Activated T-cell treated with anti-CD3 and anti-CD28 coated beads, Interleukin-2, amount 50 U/mL, for 24 hours (primary cell): ENCODE measurements around the gene KLK14.

Experiments used
- DNase-seq: peaks from one replicate; pipeline ENCODE4 v3.0.0-alpha.2; 2020
- H3K27ac Mint-ChIP-seq: 2 replicates; pipeline ENCODE4 v1.8.0; 2020; ENCODE audit warnings: mild to moderate bottlenecking, mixed read lengths
- H3K27me3 Mint-ChIP-seq: 2 replicates; pipeline ENCODE4 v1.8.0; 2020; ENCODE audit warnings: mixed read lengths
- H3K36me3 Mint-ChIP-seq: 2 replicates; pipeline ENCODE4 v1.8.0; 2020; ENCODE audit warnings: low read depth, mixed read lengths
- H3K4me1 Mint-ChIP-seq: 2 replicates; pipeline ENCODE4 v1.8.0; 2020; ENCODE audit warnings: low read depth, mixed read lengths
- H3K4me3 Mint-ChIP-seq: 2 replicates; pipeline ENCODE4 v1.8.0; 2020; ENCODE audit warnings: mild to moderate bottlenecking, moderate library complexity, mixed read lengths
- H3K9me3 Mint-ChIP-seq: 2 replicates; pipeline ENCODE4 v1.8.0; 2020; ENCODE audit warnings: mixed read lengths

KLK14 gene

GRCh38 chr19:51060973-51061372, 21.7 kb downstream of the KLK14 start:
- Mint-ChIP-seq H3K4me1 (peaks cover 2% of the 10 kb centered on the region), H3K27me3 (peaks cover 46% of the 10 kb centered on the region), H3K4me3 (no peak overlapping the region), H3K27ac (no peak overlapping the region), H3K36me3 (no peaks in the 10 kb centered on the region), H3K9me3 (no peaks in the 10 kb centered on the region)
- DNase-seq, result no peak

GRCh38 chr19:51060336-51060735, 22.4 kb downstream of the KLK14 start:
- Mint-ChIP-seq H3K27me3 (peaks cover 47% of the 10 kb centered on the region), H3K36me3 (no peaks in the 10 kb centered on the region), H3K4me3 (no peak overlapping the region), H3K27ac (no peak overlapping the region), H3K4me1 (peaks cover 1% of the 10 kb centered on the region), H3K9me3 (no peaks in the 10 kb centered on the region)
- no peak for DNase-seq

GRCh38 chr19:51059715-51060114, 23.0 kb downstream of the KLK14 start:
- H3K4me1 Mint-ChIP-seq, result no peaks in the 10 kb centered on the region
- H3K27me3 Mint-ChIP-seq, result peaks cover 48% of the 10 kb centered on the region
- H3K36me3 Mint-ChIP-seq, result no peaks in the 10 kb centered on the region
- H3K27ac Mint-ChIP-seq, result no peak overlapping the region
- no peaks in the 10 kb centered on the region for H3K9me3 Mint-ChIP-seq
- H3K4me3 Mint-ChIP-seq, result no peak overlapping the region
- DNase-seq, result no peak

DNA sequence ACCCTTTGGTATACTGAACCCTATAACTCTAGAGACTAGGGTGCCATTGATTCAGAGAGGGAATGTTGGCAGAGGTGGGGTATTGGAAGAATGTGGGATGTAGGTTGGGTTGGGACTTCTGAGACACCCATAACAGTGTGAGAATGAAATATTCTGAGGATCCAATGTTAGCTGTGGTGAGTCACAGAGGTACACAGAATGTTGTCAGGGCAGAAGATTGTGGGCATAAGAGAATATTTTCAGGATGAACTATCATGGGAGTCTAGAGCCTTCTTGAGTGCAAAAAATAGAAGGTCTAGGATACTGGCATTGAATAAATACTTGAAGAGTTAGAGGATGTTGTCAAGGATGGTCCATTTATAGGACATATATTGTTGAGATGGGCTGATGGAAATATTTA, 26.8 kb downstream of the KLK14 start:
- no peak for DNase-seq
- Mint-ChIP-seq H3K36me3 (no peaks in the 10 kb centered on the region), H3K4me3 (no peak overlapping the region), H3K27ac (no peak overlapping the region), H3K4me1 (no peaks in the 10 kb centered on the region), H3K27me3 (peaks cover 43% of the 10 kb centered on the region), H3K9me3 (no peaks in the 10 kb centered on the region)

- Mint-ChIP-seq H3K4me1 (no peaks in the 10 kb centered on the region), H3K36me3 (no peaks in the 10 kb centered on the region), H3K9me3 (peaks cover 2% of the 10 kb centered on the region), H3K27me3 (peaks cover 24% of the 10 kb centered on the region), H3K27ac (no peak overlapping the region), H3K4me3 (no peak overlapping the region)
- no peak for DNase-seq
Observed at GRCh38 chr19:51047031-51047335, 35.7 kb downstream of the KLK14 start.

DNA sequence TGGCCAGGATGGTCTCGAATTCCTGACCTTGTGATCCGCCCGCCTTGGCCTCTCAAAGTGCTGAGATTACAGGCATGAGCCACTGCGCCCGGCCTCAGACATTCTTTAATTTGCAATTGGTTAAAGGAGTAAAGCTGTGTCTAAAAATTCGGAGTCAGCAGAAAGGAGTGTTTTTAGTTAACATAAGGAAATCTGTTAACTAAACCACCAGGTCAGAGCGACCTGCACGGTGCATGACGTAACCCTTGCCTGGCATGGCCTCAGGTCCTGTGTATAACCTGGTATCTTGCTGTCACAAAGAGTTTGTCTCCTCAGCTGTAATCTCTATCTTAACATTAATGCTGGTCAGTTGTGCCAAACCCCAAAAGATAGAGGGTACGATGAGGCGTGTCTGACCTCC, 38.4 kb downstream of the KLK14 start:
- peaks cover 15% of the 10 kb centered on the region for H3K27me3 Mint-ChIP-seq
- DNase-seq, result no peak
- no peaks in the 10 kb centered on the region for H3K9me3 Mint-ChIP-seq
- no peak overlapping the region for H3K4me3 Mint-ChIP-seq
- no peaks in the 10 kb centered on the region for H3K36me3 Mint-ChIP-seq
- no peaks in the 10 kb centered on the region for H3K4me1 Mint-ChIP-seq
- H3K27ac Mint-ChIP-seq, result no peak overlapping the region

- H3K4me3 Mint-ChIP-seq, result no peak overlapping the region
- no peaks in the 10 kb centered on the region for H3K9me3 Mint-ChIP-seq
- H3K27ac Mint-ChIP-seq, result no peak overlapping the region
- no peak for DNase-seq
- no peaks in the 10 kb centered on the region for H3K36me3 Mint-ChIP-seq
- peaks cover 11% of the 10 kb centered on the region for H3K27me3 Mint-ChIP-seq
- H3K4me1 Mint-ChIP-seq, result no peaks in the 10 kb centered on the region
Observed at GRCh38 chr19:51043497-51043896, 39.2 kb downstream of the KLK14 start.

DNA sequence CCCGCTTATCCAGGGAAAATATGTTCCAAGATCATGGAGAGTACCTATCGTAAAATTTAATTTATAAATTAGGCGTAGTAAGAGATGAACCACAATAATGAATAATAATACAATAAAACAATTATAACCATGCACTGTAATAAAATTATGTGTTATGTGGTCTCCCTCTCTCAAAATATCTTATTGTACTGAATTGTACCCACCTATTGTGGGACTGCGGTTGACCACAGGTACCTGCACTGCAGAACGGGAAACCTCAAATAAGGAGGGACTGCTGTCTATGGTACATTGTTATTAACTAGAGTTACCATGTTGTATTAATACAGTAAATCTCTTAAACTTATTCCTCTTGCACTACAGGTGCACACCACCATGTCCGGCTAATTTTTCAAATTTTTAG, 42.5 kb downstream of the KLK14 start:
- Mint-ChIP-seq H3K27me3 (peaks cover 3% of the 10 kb centered on the region), H3K27ac (no peak overlapping the region), H3K4me3 (no peak overlapping the region)

DNA sequence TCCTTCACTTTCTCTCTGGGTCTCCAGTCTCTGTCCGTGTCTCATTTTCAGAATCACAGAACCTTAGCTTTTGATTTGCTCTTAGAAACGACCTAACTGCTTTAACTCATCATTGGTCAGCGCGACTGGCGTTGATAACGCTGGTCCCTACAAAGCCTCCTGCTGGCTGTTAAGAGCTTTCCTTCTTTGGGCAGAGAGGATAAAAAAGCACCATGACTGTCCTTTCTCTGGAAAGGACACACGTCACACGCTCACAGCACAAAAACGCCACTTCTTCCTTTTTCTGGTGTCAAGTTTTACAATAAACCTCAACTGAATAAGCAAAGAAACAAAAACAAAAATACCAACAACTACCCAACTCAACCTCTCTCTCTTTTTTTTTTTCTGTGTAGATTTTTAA, 46.2 kb downstream of the KLK14 start:
- no peaks in the 10 kb centered on the region for H3K36me3 Mint-ChIP-seq
- H3K27ac Mint-ChIP-seq, result no peak overlapping the region

More for the DNA sequence above, 42.5 kb downstream of the KLK14 start:
- Mint-ChIP-seq H3K9me3 (no peaks in the 10 kb centered on the region), H3K4me1 (no peaks in the 10 kb centered on the region), H3K36me3 (no peaks in the 10 kb centered on the region)
- no peak for DNase-seq

GRCh38 chr19:51034704-51035103, 48.0 kb downstream of the KLK14 start, which contains the start of gene KLK12:
TSS of gene KLK12 (minus strand) at chr19:51035002. CDS start at chr19:51034621, 381 bp downstream.
- no peak for DNase-seq
- Mint-ChIP-seq H3K36me3 (no peaks in the 10 kb centered on the region), H3K4me3 (no peak within 1 kb of the TSS), H3K9me3 (no peaks in the 10 kb centered on the region), H3K27ac (no peak within 1 kb of the TSS), H3K4me1 (no peaks in the 10 kb centered on the region), H3K27me3 (peaks cover 34% of the 10 kb centered on the region)

More for the DNA sequence above, 46.2 kb downstream of the KLK14 start:
- no peak for DNase-seq
- Mint-ChIP-seq H3K9me3 (no peaks in the 10 kb centered on the region), H3K27me3 (peaks cover 19% of the 10 kb centered on the region), H3K4me1 (no peaks in the 10 kb centered on the region), H3K4me3 (no peak overlapping the region)

DNA sequence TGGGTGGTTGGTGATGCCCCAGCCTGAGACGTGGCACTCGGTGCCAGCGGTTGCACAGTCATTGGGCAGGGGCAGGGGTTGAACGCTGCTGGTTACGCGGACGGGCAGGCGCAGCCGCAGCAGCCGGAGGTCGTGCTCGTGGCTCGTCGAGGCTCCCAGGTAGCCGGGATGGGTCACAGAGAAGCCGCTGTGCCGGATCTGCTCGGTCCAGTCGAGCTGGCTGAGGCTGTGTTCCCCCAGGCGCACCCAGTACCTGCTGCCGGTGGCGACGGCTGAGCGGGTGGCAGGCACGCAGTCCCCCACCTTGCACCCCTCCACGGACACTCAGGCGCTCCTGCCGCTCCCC, 50.8 kb downstream of the KLK14 start:
- Mint-ChIP-seq H3K9me3 (no peaks in the 10 kb centered on the region), H3K27ac (no peak overlapping the region), H3K27me3 (peaks cover 48% of the 10 kb centered on the region), H3K4me3 (no peak overlapping the region), H3K4me1 (no peaks in the 10 kb centered on the region), H3K36me3 (no peaks in the 10 kb centered on the region)
- no peak for DNase-seq

DNA sequence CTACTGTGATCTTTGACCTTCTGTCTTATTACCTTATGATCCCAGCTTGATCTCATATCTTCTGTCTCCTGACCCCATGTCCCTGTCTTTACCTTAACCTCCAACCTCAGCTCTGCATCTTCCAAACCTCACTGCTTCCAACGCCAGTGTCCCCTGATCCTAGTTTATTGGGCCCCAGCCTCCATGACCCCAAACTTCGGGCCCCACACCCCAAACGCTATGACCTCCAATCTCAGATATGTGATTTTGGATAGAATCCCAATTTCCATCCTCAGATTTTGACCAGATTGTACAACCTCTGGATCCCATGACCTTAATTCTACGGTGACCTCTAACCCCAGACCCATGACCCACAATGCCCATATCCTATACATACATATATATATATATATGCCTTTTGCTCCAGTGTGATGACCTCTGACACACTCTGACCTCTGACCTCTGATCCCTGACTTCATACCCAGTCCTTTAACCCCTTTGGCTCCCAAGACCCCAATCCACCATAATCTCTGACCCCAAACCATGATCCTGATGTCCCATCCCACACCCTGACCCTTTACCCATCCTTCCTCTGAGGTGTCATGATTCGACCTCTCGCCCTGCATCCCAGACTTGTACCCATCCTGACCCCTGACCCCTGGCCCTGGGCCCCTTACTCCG, 51.3 kb downstream of the KLK14 start:
- Mint-ChIP-seq H3K4me3 (no peak overlapping the region), H3K27ac (no peak overlapping the region), H3K36me3 (no peaks in the 10 kb centered on the region), H3K9me3 (no peaks in the 10 kb centered on the region), H3K4me1 (no peaks in the 10 kb centered on the region), H3K27me3 (peaks cover 50% of the 10 kb centered on the region)
- no peak for DNase-seq

DNA sequence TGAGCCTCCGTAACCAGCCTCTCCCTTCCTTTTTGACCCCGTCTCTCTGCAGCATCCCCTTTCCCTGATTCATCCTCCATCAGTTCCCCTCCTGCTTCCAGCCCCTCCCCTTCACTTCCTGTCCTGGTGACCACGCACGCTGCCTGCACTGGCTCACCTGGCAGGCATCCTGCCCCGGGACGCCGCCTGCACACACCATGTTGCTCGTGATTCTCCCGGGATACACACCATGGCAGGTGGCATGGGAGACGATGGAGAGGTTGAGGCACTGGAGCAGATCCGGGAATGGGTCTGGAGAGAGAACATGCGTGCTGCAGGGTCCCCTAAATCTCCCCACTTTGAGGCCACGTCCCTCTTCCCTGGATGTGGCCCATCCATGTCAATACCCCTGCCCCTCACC, 52.1 kb downstream of the KLK14 start:
- Mint-ChIP-seq H3K9me3 (no peaks in the 10 kb centered on the region), H3K36me3 (no peaks in the 10 kb centered on the region), H3K4me3 (no peak overlapping the region), H3K4me1 (no peaks in the 10 kb centered on the region), H3K27me3 (peaks cover 54% of the 10 kb centered on the region), H3K27ac (no peak overlapping the region)
- no peak for DNase-seq

- H3K9me3 Mint-ChIP-seq, result no peaks in the 10 kb centered on the region
- no peak for DNase-seq
- no peaks in the 10 kb centered on the region for H3K4me1 Mint-ChIP-seq
- no peak overlapping the region for H3K27ac Mint-ChIP-seq
- no peaks in the 10 kb centered on the region for H3K36me3 Mint-ChIP-seq
- no peak overlapping the region for H3K4me3 Mint-ChIP-seq
- H3K27me3 Mint-ChIP-seq, result peaks cover 57% of the 10 kb centered on the region
Observed at GRCh38 chr19:51029718-51030117, 53.0 kb downstream of the KLK14 start.
